GM23248 (cell line): Measurements from ENCODE around the gene UBAP2.

Experiments used
- EZH2 ChIP-seq: fragments of 200-600 bp; sonication (generic); IDR thresholded peaks from 2 replicates; pipeline ENCODE4 v1.6.1; 2018; ENCODE audit warnings: antibody characterized with exemption, mild to moderate bottlenecking; ENCODE audit not compliant: insufficient read depth, poor library complexity, severe bottlenecking
- EZH2phosphoT487 ChIP-seq: fragments of 200-600 bp; sonication (generic); IDR thresholded peaks from 2 replicates; pipeline ENCODE4 v1.6.1; 2018; ENCODE audit warnings: antibody characterized with exemption, moderate library complexity, mild to moderate bottlenecking, low read depth; ENCODE audit not compliant: insufficient read depth

GRCh38 chr9:33878691-33879366 lies 169.9 kb downstream of the UBAP2 start:
- TF ChIP-seq EZH2 (no peak), EZH2phosphoT487 (no peak)
